Sigmoid colon (tissue), 4 donors: Measurements from ENCODE around the gene FNDC4.

Source experiments
- CTCF ChIP-seq, 4 experiments: fragments of 450-650 bp in 3 of 4; fragments of 200-600 bp in 1 of 4; IDR thresholded peaks; one replicate each; pipeline ENCODE4 v1.5.1; 2016 to 2019; ENCODE audit warnings: antibody characterized with exemption in 4 of 4, mild to moderate bottlenecking in 3 of 4, moderate library complexity in 2 of 4
- EP300 ChIP-seq, 4 donors: sonication (generic); formaldehyde crosslinking; IDR thresholded peaks; one replicate each; pipeline ENCODE4 v1.6.1; 2017; ENCODE audit warnings: antibody characterized with exemption in 4 of 4
- POLR2A ChIP-seq, 2 donors: fragments of 450-650 bp; IDR thresholded peaks; one replicate each; pipeline ENCODE4 v1.6.1; 2016; ENCODE audit warnings: antibody characterized with exemption in 2 of 2, mild to moderate bottlenecking in 2 of 2, moderate library complexity in 2 of 2
- POLR2AphosphoS5 ChIP-seq, 4 donors: sonication (generic); formaldehyde crosslinking; IDR thresholded peaks; one replicate each; pipeline ENCODE4 v1.6.1; 2017; ENCODE audit warnings: antibody characterized with exemption in 4 of 4

DNA sequence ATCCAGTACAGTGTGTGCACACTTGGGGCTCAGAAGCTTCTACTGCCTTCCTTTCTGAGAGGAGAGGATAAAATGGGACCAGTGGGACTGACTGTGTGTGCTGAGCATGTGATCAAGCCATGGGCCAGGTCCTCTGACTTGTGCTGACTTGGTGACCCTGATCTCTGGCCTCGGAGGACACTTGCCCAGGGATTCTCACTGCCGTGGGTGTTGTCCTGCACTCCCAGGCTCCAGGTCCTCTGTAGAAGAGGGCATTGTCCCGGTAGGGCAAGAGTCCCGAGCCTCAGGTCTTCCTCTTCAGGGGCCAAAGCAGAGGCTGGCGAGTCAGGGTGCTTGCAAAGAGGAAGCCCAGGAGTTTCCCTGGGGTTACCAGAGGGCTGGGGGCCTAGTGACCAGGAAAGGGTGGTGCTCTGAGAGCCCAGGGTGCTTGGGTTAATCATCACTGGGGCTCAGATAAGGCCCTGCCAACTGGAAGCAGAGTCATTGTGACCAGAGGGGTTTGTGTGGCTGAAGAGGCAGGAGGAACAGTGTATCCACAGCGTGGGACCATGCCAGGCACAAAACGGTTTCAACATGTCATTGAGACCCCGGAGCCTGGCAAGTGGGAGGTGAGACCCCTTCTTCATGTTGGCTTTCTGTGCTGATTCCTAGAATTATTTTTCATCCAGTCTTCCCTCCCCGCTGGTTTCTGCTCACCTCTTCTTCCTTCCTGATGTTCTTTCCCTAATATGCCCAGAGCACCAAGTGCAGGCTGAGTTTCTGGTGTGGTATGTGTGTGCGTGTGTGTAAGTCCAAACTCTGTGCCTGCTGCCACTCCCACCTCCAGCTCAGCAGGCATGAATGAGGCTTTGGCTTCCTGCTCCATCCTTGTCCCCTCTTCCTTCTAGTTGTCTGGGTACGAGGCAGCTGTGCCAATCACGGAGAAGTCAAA, 1.6 kb upstream of the FNDC4 start, which contains the start of gene GCKR:
- TF ChIP-seq POLR2A (IDR thresholded peaks at IDR 0.05) (no peak), CTCF (IDR thresholded peaks at IDR 0.05) (no peak), EP300 (IDR thresholded peaks at IDR 0.05) (no peak), POLR2AphosphoS5 (IDR thresholded peaks at IDR 0.05) (no peak)
